ENCODE results near the gene CCDC69.
"Not testable (repeated sequence)": the region's sequence is repeated elsewhere in the genome, so short reads cannot be mapped to it uniquely, and the experiment has no call there.

The CCDC69 gene

GRCh38 chr5:151223447-151224264, at the start of gene CCDC69:
TSS of gene CCDC69 (minus strand) at chr5:151224092. CDS start at chr5:151223970, 122 bp downstream.
- DNase-seq: peak; percentile 74 to 89 (median 80)

GRCh38 chr5:151271336-151271735, 47.4 kb upstream of the CCDC69 start:
- DNase-seq: peak in 2 of 3 donors; percentile 56 to 62

DNA sequence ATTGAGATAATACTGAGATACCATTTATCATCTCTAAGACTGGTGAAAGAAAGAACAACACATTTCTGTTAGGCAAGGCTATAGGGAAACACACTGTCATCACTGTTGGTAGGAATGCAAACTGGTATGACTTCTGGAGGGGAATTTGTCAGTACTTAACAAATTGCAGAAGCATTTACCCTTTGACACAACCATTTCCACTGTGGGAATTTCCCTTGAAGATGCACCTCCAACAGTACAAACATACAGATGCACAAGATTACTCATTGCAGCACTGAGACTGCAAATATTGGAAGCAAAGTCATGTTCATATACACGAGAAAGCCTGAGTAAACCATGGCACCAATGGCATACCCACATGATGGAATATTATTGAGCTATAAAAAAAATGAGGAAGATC, 46.7 kb upstream of the CCDC69 start:
- DNase-seq: peak; percentile 84 to 98 (median 95)

DNA sequence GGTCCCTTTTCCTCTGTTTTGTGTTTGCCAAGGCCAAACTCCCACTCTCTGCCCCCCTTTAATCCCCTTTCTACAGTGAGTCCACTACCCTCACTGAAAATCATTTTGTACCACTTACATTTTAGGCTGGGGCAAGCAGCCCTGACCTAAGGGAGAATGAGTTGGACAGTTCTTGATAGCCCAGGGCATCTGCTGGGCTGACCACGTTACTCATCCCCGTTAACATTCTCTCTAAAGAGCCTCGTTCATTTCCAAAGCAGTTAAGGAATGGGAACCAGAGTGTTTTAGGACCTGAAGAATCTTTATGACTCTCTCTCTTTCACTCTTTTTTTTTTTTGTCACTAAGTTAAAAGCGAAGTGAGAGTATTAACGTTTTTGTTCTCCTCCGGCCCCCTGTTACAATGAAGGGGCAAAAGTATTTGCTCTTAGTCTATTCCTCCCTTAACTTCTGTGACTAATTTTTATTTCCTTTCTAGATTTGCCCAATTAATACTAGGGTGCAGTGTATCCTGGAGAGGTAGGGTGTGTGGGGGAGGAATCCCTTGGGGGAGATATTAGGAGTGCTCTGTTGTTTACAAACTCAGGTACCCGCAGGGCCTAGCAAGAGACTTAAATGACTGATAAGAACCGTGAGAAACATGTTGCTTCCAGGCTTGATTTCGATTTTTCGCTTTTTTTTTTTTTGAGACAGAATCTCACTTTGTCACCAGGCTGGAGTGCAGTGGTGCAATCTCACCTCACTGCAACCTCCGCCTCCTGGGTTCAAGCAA, 43.8 kb upstream of the CCDC69 start:
- no peak for DNase-seq

- peak; percentile 75 to 90 (median 84) for DNase-seq
Measured at GRCh38 chr5:151264113-151264512, 40.2 kb upstream of the CCDC69 start.

DNA sequence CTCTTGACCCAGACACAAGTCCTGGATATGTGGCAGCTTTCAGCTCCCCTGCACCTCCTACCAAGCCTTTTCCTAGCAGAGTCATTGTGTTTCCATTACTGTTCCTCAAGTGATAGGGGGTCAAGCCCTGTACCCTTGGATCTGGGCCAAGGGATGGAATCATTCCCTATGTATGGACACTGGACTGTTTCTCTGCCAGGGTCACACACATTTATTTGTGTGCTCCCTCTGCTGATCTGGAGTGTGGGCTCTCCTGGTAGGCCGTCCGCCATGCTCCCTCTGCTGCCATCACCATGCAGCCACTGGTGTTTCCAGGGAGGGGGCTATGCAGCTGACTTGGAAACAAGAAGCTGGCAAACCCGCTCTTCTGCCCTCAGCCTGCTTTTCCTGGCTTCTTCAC, 38.6 kb upstream of the CCDC69 start:
- no peak for DNase-seq

- DNase-seq: no peak
Measured at GRCh38 chr5:151259931-151260330, 36.0 kb upstream of the CCDC69 start.

DNA sequence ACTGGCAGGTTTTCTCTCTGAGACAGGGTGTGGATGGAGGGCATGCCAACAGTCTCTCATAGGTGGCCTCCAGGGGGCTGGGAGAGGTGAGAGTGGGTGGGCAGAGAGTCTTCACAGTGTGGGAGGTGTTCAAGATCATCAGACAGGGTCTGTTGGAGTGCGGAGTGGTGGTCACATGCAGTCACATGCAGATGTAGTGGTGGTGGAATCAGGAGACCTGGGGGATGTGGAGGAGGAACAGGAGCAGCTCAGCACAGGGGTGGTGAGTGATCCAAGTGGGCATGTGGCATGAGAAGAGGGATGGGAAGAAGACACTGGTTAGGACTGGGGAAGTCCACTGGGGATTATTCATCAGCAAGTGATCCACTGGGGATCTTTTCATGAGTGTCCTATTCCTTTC, 34.9 kb upstream of the CCDC69 start:
- peak; percentile 87 to 89 (median 88) for DNase-seq

GRCh38 chr5:151258201-151258611, 34.3 kb upstream of the CCDC69 start:
- DNase-seq: peak; percentile 82 to 88 (median 85)

- DNase-seq: peak; percentile 74 to 78 (median 77)
Measured at GRCh38 chr5:151257731-151258181, 33.9 kb upstream of the CCDC69 start.

DNA sequence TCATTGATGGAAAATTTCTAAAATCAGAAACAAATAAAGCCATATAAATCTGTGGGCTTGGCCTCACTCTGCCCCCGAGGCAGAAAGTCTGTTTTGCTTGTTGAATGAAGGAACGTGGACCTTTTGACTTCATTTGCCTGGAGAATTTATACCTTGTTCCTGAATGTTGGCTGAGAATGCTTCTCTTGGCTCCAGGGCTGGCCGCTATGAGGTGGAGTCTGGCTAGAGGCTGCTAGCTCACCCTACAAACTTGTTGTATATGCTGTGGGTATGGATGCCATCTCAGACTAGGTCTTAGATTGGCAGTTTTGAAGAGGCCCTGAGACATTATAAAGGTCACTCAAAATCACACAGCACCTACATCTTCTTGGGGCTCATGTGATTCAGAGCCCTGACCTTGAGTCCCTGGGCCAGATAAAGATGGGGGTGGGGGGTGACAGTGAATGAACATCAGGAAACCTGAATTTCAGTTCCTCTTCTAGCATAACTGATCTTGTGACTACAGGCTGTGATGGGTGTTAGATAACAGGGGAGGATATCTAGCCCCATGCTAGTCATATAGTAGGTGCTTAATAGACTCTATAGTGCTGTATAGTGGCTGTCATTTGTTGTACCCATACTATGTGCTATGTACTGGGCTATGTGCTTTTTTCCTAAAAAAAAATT, 31.9 kb upstream of the CCDC69 start:
- peak; percentile 60 to 76 (median 69) for DNase-seq

GRCh38 chr5:151254990-151255389, 31.1 kb upstream of the CCDC69 start:
- not testable (repeated sequence) for DNase-seq

GRCh38 chr5:151254556-151254955, 30.7 kb upstream of the CCDC69 start:
- DNase-seq: peak in 1 of 3 donors; percentile 52

GRCh38 chr5:151253605-151253950, 29.7 kb upstream of the CCDC69 start:
- peak in 2 of 3 donors; percentile 45 to 48 for DNase-seq

DNA sequence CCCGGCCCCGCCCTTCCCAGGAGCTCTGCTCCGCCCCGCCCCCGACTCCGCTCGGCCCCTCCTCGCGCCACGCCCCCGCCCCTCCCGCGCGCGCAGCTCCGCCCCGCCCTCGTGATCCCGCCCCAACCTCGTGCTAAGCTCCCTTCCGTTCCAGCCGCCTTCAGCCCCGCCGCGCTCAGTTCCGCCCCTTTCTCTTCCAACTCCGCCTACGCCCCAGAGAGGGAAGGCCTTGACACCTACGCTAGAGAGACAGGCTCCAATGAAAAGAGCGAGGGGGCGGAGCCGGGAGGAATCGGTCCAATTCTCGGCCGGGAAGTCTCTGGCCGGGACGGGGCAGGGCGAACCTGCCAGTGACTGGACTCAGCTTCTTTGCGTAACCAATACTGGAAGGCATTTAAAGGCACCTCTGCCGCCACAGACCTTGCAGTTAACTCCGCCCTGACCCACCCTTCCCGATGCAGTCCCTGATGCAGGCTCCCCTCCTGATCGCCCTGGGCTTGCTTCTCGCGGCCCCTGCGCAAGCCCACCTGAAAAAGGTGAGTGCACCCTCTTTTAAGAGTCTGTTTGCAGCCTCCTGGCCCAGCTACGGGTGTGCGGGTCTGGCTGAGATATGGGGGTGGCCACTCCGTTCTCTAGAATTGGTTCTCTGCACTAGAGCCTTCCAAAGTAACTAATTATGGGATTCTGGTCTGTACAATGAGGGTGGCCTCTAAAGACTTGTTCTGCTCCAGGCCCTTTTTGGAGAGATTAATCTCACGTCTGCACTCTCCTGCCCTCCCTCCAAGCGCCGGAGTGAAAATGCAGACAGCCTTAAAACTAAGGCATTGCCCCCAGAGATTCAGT, 29.1 kb upstream of the CCDC69 start, which contains the start of gene GM2A:
Gene GM2A (plus strand): TSS at position 424 of the 843 bp plus-strand sequence. CDS start 32 bp downstream, at position 456.
- peak; percentile 100 for DNase-seq

GRCh38 chr5:151251621-151252020, 27.7 kb upstream of the CCDC69 start:
- DNase-seq: no peak

DNA sequence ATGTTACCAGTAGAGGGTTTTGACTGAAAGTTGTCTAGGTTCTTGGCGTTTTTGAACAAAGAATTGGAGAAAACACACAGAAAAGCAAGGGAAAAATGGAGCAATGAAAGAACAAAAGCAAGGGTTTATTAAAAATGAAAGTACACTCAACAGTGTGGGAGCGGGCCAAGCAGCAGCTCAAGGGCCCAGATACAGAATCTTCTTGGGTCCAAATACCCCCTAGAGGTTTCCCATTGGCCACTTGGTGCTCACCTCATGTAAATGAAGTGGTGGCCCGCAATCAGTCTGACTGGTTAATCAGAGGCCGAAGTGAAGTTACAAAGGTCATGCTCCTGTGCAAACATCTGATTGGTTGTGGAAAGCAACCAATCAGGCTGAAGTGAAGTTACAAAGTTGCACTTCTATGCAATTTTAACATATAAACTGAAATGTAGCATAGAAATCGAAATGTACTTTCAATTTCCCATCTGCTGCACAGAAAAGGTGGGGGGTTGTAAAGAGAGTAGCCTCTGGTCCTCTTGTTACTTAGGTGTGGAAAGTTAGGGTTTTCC, 27.2 kb upstream of the CCDC69 start:
- no peak for DNase-seq

GRCh38 chr5:151250346-151251000, 26.6 kb upstream of the CCDC69 start:
- DNase-seq: no peak

GRCh38 chr5:151249281-151249680, 25.4 kb upstream of the CCDC69 start:
- DNase-seq: peak in 1 of 3 donors; percentile 59

DNA sequence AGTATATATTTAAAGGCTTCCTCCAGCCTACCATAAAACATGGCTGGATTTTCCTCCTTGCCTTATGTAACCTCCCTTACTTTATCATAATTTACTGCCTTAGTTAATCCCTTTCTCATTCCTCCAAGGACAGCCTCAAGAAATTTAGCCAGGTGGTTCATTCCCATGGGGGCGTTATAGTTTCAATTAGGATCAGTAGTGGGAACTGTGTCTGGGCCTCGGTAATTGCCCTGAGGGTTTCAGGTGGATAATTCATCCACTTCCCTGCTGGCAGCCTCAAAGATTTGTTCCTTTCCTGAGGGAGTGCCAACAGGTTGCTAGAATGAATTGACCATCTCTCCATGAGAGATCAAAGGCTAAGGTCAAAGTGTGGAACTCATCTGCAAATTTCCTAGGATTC, 24.8 kb upstream of the CCDC69 start:
- no peak for DNase-seq

- no peak for DNase-seq
Measured at GRCh38 chr5:151245680-151246219, 21.9 kb upstream of the CCDC69 start.
